Fibroblast of the aortic adventitia (primary cell): Measurements from ENCODE around the gene RNF26. TPM values are rescaled to one million over a fixed set of nuclear protein-coding genes. Genes with fewer than 3 reads are reported as not detected.
A peak's percentile ranks its signal among the peaks of the same experiment; 100 is the strongest.

Experiments
- DNase-seq: peaks from one replicate; pipeline ENCODE4 v3.0.0-alpha.2; 2010; ENCODE audit warnings: low read depth
- H3K4me3 ChIP-seq: 2 replicates; pipeline ENCODE4 v1.5.1; 2011; ENCODE audit warnings: low read depth, mild to moderate bottlenecking, control low read depth, low read length, moderate library complexity
- total RNA-seq: library from RNA; depleted of rRNA; stranded (reverse); fragments of >200 nt; gene quantifications from 2 replicates; pipeline ENCODE4 v1.2.3, GENCODE V29; 2012; ENCODE audit warnings: low replicate concordance
- TF ChIP-seq, protein P1 (sequence below): IDR thresholded peaks from 2 replicates; pipeline ENCODE4 v1.5.1; 2011; ENCODE audit warnings: mild to moderate bottlenecking, low read length, control low read depth, inconsistent platforms; ENCODE audit not compliant: insufficient read depth

Gene RNF26
- total RNA-seq = 4.7 and 7.1 TPM in 2 replicates

DNA sequence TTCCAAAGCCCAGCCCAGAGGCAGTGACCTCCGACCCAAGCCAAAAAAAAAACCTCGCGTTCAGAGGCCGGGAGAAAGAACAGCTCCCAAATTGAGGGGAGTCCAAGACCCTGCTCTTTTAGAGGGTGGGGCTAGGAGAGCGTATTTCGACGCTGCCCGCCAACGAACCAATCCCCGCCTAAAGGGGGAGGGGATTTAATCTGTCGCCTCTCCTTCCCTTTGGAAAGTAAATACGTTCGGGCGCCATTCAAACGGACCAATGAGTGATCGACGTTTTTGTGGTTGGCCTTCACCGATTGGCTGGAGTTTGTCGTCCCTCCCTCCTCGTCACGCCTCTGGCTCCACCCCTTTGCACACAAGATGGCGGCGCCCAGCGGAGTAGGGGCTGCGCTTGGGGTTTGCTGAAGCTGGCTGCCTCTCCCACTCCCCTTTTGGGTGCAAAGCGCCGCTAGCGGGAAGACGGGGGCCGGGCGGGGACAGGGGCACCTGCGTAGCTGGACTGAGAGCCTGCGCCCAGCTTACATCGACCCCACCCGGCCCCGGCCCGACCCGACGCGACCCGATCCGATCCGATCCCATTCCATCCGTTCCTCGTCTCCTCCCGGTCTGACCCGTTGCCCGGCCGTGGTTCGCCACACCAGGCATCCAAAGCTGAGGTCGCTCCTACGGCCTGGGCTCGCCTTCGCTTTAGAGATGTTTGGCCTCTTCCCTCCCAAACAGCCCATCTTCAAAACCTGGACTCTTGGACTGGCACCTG, at the start of gene RNF26:
Gene RNF26, plus strand, starts transcription at position 354 of the 757 bp plus-strand sequence. CDS start 596 bp downstream, outside the sequence.
- TF ChIP-seq, protein P1, sequence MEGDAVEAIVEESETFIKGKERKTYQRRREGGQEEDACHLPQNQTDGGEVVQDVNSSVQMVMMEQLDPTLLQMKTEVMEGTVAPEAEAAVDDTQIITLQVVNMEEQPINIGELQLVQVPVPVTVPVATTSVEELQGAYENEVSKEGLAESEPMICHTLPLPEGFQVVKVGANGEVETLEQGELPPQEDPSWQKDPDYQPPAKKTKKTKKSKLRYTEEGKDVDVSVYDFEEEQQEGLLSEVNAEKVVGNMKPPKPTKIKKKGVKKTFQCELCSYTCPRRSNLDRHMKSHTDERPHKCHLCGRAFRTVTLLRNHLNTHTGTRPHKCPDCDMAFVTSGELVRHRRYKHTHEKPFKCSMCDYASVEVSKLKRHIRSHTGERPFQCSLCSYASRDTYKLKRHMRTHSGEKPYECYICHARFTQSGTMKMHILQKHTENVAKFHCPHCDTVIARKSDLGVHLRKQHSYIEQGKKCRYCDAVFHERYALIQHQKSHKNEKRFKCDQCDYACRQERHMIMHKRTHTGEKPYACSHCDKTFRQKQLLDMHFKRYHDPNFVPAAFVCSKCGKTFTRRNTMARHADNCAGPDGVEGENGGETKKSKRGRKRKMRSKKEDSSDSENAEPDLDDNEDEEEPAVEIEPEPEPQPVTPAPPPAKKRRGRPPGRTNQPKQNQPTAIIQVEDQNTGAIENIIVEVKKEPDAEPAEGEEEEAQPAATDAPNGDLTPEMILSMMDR = no peak
- DNase-seq = peak; percentile 98
- H3K4me3 ChIP-seq = peak within 1 kb of the TSS; percentile 89

DNA sequence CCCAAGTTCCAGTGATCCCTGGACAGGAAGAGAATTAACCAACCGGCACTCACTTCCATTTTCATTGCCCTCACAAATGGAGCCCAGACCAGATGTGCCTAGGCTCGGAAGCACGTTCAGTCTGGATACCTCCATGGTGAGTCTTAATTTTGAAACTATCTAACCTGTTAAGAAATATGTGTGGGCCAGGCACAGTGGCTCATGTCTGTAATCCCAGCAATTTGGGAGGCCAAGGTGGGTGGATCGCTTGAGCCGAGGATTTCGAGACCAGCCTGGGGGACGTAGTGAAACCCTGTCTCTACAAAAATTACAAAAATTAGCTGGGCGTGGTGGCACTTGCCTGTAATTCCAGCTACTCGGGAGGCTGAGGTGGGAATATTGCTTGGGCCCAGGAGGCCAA, 48.9 kb upstream of the RNF26 start:
- no peak overlapping the region for H3K4me3 ChIP-seq
- no peak for DNase-seq
- TF ChIP-seq, protein P1 = no peak

DNA sequence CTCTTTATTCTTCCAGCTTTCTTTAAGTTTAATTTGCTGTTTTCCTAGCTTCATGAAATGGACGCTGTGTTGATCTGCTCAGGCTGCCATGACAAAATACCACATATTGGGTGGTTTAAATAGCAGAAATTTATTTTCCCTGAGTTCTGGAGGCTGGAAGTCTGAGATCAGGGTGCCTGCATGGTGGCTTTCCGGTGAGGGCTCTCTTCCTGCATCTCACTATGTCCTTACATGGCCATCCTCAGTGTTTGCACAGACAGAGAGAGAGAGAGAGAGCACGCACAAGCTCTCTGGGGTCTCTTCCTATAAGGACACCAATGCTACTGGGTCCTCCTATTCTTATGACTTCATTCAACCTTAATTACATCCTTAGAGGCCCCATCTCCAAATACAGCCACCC, 46.1 kb upstream of the RNF26 start:
- TF ChIP-seq, protein P1 = no peak

DNA sequence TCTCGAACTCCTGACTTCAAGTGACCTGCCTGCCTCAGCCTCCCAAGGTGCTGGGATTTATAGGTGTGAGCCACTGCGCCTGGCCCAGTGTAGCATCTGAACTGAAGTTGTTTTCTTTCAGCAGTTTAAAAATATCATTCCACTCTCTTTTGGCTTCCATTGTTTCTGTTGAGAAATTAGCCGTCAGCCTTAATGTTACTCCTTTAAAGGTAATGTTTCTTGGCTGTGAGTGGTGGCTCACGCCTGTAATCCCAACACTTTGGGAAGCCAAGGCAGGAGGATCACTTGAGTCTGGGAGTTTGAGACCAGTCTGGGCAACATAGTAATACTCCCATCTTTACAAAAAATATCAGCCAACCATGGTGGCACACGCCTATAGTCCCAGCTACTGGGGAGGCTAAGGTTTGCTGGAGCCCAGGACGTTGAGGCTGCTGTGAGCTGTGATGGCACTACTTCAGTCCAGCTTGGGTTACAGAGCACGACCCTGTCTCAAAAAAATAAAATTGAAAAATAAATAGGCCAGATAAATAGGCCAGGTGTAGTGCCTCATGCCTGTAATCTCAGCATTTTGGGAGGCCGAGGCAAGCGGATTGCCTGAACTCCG, 43.3 kb upstream of the RNF26 start:
- TF ChIP-seq, protein P1 = no peak
- DNase-seq = no peak

More for the DNA sequence above, 46.1 kb upstream of the RNF26 start:
- no peak overlapping the region for H3K4me3 ChIP-seq
- no peak for DNase-seq

DNA sequence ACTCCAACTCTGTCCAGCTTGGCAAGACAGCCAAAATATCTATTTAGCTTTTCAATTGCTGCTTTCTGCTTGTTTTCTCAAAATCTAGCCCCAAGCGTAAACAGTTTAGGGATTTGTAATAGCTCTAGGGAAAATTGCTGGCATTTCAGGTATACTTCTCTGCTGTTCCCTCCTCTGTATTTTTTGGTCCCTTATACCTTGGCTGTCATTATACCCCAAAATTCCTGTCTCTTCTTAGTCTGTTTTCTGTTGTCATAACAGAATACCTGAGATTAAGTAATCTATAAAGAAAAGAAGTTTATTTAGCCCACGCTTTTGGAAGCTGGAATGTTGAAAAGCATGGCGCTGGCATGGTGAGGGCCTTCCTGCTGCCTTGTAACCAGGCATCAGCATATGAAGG, 40.9 kb upstream of the RNF26 start:
- no peak for DNase-seq
- TF ChIP-seq, protein P1 = no peak
- H3K4me3 ChIP-seq = no peak overlapping the region

More for the DNA sequence above, 43.3 kb upstream of the RNF26 start:
- H3K4me3 ChIP-seq = no peak overlapping the region

DNA sequence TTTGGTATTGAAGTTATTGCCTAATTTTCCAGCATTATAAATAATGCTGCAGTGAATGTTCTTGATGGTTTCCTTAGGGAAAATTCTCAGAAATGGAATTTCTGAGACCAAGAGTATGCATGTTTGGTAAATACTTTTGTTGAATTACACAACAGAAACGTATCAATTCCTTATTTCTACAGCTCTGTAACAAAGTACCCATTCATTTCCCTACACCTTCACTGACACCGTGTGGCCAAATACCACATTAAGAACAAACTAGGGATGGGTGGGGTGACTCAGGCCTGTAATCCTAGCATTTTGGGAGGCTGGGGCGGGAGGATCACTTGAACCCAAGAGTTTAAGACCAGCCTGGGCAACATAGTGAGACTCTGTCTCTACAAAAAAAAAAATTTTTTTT, 39.1 kb upstream of the RNF26 start:
- DNase-seq = peak; percentile 12
- no peak overlapping the region for H3K4me3 ChIP-seq
- TF ChIP-seq, protein P1 = no peak

DNA sequence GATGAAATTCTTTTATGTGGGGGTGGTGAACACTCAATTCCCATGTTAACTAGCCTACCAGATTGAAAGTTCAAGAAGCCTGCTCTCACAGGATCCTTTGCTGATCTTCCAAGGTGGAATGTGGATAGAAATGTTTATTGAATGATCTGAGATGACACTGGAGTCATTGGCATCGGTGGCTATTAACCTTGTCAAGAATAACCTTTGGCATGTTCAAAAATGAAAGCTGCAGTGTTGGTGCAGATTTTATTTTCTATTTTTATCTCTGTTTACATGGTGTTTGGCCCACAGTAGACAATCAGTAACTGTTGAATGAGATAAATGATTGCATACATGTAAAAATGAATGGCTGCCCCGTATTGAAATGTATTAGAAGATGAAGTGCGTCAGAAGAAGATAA, 36.4 kb upstream of the RNF26 start:
- H3K4me3 ChIP-seq = no peak overlapping the region
- TF ChIP-seq, protein P1 = no peak
- no peak for DNase-seq
